Testis (tissue), 2 donors: Measurements from ENCODE around the gene GIGYF1.

Experiments used
- CTCF ChIP-seq, 3 experiments: fragments of 450-650 bp in 2 of 3; fragments of 200-600 bp in 1 of 3; sonication (generic) in 1 of 3; IDR thresholded peaks; one replicate each; pipeline ENCODE4 v1.5.1; 2016 to 2019; ENCODE audit warnings: antibody characterized with exemption in 3 of 3, mild to moderate bottlenecking in 2 of 3, moderate library complexity in 1 of 3
- POLR2A ChIP-seq: fragments of 450-650 bp; IDR thresholded peaks from one replicate; pipeline ENCODE4 v1.6.1; 2017; ENCODE audit warnings: antibody characterized with exemption, mild to moderate bottlenecking, moderate library complexity

GRCh38 chr7:100679927-100680575 lies 14.0 kb downstream of the GIGYF1 start:
- TF ChIP-seq CTCF (IDR thresholded peaks at IDR 0.05) (no peak), POLR2A (no peak)
